ENCODE measurements around the gene ZNF593OS. TPM values are rescaled to one million over a fixed set of nuclear protein-coding genes. Genes with fewer than 3 reads are reported as not detected.

ZNF593OS gene
- total RNA-seq, 3 donors from 2014 or later, result not detected

DNA sequence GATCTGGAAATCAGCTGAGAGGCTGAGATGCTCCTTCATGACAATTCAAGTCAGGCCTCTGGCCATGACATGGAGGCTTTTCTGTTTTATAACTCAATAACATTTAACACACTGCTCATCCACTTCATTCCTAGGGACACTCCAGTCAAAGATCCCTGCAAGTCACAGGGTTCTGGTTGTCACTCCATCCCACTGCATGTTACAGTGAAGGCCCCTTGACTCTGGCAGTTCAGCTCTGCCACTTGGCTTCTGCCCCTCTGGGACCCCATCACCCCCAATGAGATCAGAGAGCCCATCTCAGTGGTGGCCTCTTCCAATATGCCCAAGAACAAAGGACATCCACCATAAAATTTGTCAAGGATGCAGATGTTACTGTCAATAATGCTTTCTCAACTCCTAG, 22.7 kb downstream of the ZNF593OS start:
- no peaks in the 10 kb centered on the region for H3K9me3 ChIP-seq
- TF ChIP-seq, protein P1, sequence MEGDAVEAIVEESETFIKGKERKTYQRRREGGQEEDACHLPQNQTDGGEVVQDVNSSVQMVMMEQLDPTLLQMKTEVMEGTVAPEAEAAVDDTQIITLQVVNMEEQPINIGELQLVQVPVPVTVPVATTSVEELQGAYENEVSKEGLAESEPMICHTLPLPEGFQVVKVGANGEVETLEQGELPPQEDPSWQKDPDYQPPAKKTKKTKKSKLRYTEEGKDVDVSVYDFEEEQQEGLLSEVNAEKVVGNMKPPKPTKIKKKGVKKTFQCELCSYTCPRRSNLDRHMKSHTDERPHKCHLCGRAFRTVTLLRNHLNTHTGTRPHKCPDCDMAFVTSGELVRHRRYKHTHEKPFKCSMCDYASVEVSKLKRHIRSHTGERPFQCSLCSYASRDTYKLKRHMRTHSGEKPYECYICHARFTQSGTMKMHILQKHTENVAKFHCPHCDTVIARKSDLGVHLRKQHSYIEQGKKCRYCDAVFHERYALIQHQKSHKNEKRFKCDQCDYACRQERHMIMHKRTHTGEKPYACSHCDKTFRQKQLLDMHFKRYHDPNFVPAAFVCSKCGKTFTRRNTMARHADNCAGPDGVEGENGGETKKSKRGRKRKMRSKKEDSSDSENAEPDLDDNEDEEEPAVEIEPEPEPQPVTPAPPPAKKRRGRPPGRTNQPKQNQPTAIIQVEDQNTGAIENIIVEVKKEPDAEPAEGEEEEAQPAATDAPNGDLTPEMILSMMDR (IDR thresholded peaks at IDR 0.05), result no peak
- TF ChIP-seq POLR2AphosphoS5 (IDR thresholded peaks at IDR 0.05) (no peak), POLR2A (IDR thresholded peaks at IDR 0.05) (no peak)
- no peaks in the 10 kb centered on the region for H3K27me3 ChIP-seq
- no peak overlapping the region for H3K27ac ChIP-seq
- no peak for DNase-seq (ENCODE audit: low spot score in 2 of 2)
- H3K4me1 ChIP-seq, result no peaks in the 10 kb centered on the region
- H3K4me3 ChIP-seq, result no peak overlapping the region
- H3K36me3 ChIP-seq, result no peaks in the 10 kb centered on the region
- intact Hi-C loops (cut with DNase I; ENCODE audit: low total_unique reads), result no loop called here

DNA sequence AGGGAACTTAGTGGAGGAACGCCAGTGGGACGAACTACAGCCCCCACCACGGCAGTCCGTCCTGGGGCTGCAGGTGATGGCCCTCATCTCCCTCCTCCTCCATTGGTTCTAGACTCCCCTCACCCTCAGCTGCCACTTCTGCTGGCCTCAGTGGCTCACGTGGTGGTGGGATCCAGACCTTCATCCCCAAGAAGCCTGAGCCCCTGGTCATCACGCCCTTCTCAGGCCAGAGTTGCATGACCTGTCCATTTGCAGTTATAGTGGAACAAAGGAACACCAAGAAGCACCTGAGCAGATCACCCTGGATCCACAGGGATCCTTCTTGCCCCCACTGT, 25.7 kb downstream of the ZNF593OS start:
- no peak for TF ChIP-seq POLR2A (IDR thresholded peaks at IDR 0.05)
- TF ChIP-seq POLR2AphosphoS5 (IDR thresholded peaks at IDR 0.05), result no peak
- TF ChIP-seq, protein P1 (IDR thresholded peaks at IDR 0.05), result no peak
- DNase-seq (ENCODE audit: low spot score in 2 of 2), result peak in 1 of 2 donors; percentile 12
- no peak overlapping the region for H3K27ac ChIP-seq
- H3K27me3 ChIP-seq, result no peaks in the 10 kb centered on the region
- H3K4me3 ChIP-seq, result no peak overlapping the region
- no peaks in the 10 kb centered on the region for H3K4me1 ChIP-seq
- H3K9me3 ChIP-seq, result no peaks in the 10 kb centered on the region
- intact Hi-C loops (cut with DNase I; ENCODE audit: low total_unique reads), result no loop called here
- H3K36me3 ChIP-seq, result no peaks in the 10 kb centered on the region

DNA sequence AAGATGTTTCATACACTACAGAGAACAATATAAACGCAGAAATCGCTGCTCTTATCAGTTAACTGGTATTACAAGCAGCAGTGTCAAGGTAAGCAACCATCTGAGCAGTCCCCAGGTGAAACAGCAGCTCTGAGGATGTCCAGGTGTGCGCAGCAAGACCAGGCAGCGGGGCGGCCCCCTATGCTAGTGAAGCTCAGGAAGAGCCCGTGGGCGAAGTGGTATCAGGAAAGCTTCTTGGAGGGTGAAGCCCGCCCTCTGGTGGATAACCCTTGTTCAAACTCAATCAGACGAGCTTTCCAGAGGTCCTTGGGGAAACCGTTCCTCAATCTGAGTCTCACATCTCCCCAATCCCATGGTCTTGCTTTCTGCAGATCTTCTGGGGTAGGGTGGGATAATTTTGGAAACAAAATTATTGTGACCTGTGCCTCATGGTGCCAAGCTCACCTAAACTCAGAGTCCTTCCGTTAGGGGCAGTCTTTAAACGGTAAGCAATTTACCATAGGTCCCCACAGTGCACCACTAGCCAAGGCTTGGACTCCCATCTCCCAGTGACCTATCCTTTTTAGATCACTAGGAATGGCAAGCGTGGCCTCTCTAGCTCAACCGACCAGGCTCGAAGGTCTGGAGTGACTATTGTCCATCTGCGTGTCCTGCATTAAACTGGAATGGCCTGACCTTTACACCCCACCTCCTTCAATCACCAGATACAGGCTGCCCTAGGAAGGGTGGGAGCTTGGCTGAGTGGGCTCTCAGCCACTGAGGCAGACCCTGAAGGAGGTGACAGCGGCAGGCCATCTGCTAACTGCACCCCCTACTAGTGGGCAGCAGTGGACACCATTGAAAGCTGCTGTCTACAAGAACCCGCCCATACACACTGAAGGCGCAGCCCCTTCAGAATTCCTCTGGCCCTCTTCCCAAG, 26.3 kb downstream of the ZNF593OS start:
- H3K36me3 ChIP-seq, result no peaks in the 10 kb centered on the region
- H3K27me3 ChIP-seq, result no peaks in the 10 kb centered on the region
- H3K4me1 ChIP-seq, result no peaks in the 10 kb centered on the region
- H3K4me3 ChIP-seq, result no peak overlapping the region
- H3K27ac ChIP-seq, result no peak overlapping the region
- intact Hi-C loops (cut with DNase I; ENCODE audit: low total_unique reads), result no loop called here
- TF ChIP-seq POLR2A (IDR thresholded peaks at IDR 0.05), result no peak
- TF ChIP-seq, protein P1 (IDR thresholded peaks at IDR 0.05), result peak; percentile 34 to 84 (median 80)
- TF ChIP-seq POLR2AphosphoS5 (IDR thresholded peaks at IDR 0.05), result peak in 1 of 3 donors; percentile 37
- DNase-seq (ENCODE audit: low spot score in 2 of 2), result peak; percentile 67 to 68
- no peaks in the 10 kb centered on the region for H3K9me3 ChIP-seq

DNA sequence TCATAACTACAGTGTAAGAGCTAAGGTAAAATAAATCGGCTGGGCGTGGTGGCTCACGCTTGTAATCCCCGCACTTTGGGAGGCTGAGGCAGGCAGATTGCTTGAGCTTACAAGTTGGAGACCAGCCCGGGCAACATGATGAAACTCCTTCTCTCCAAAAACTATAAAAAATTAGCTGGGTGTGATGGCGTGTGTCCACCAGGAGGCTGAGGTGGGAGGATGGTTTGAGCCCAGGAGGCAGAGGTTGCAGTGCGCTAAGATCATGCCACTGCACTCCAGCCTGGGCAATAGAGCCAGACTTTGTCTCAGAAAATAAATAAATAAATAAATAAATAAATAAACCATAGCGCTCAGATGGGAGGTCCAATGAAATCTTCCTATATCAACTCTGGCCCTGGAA, 29.5 kb downstream of the ZNF593OS start:
- H3K27me3 ChIP-seq, result no peaks in the 10 kb centered on the region
- TF ChIP-seq, protein P1 (IDR thresholded peaks at IDR 0.05), result no peak
- TF ChIP-seq POLR2AphosphoS5 (IDR thresholded peaks at IDR 0.05), result no peak
- no peak for TF ChIP-seq POLR2A (IDR thresholded peaks at IDR 0.05)
- H3K4me1 ChIP-seq, result no peaks in the 10 kb centered on the region
- no peak overlapping the region for H3K27ac ChIP-seq
- no peak for DNase-seq (ENCODE audit: low spot score in 2 of 2)
- H3K4me3 ChIP-seq, result peak overlapping the region in 1 of 3 donors; percentile 12
- intact Hi-C loops (cut with DNase I; ENCODE audit: low total_unique reads), result no loop called here
- no peaks in the 10 kb centered on the region for H3K36me3 ChIP-seq
- H3K9me3 ChIP-seq, result no peaks in the 10 kb centered on the region

DNA sequence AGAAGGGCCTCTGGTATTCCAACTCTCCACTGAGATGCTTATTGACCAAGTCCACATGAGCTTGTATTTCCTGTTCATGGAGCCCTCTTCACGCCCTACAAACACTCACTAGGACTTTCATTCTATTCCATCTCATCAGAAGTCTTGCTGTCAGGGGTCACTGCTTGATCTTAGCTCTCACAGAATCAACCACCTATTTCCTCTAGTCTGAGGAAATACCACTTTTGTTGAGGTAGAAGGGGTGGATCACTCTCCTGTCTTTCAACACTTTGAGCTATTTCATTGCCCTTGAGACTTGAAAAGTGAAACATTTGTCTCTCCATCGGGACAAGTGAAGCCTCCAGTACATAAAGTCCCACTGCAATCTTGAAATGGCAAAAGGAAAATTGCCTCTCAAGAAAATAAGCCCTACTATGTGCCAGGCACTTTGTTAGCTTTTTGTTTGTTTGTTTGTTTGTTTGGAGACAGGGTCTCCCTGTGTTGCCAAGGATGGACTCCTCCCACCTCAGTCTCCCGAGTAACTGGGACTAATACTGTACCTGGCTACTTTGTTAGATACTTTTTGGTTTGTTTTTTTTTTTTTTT, 32.6 kb downstream of the ZNF593OS start:
- Histone ChIP-seq H3K27me3 (no peaks in the 10 kb centered on the region), H3K4me3 (no peak overlapping the region), H3K4me1 (no peaks in the 10 kb centered on the region), H3K36me3 (no peaks in the 10 kb centered on the region), H3K27ac (no peak overlapping the region), H3K9me3 (no peaks in the 10 kb centered on the region)
- TF ChIP-seq POLR2AphosphoS5 (IDR thresholded peaks at IDR 0.05) (no peak), POLR2A (IDR thresholded peaks at IDR 0.05) (no peak)
- TF ChIP-seq, protein P1 (IDR thresholded peaks at IDR 0.05), result no peak
- intact Hi-C loops (cut with DNase I; ENCODE audit: low total_unique reads), result no loop called here
- DNase-seq (ENCODE audit: low spot score in 2 of 2), result no peak

Data from breast epithelium (tissue), 4 donors.